Omental fat pad (tissue), 4 donors: ENCODE measurements around the gene GBX1. TPM values are rescaled to one million over a fixed set of nuclear protein-coding genes. Genes with fewer than 3 reads are reported as not detected.

Experiments
- ATAC-seq: fragments of 150-250 bp; one replicate; pipeline ENCODE4 v1.9.1; 2016; ENCODE audit warnings: mild to moderate bottlenecking, moderate library complexity; ENCODE audit not compliant: low FRiP score
- DNase-seq: peaks from one replicate; pipeline ENCODE4 v3.0.0-alpha.2; 2019; ENCODE audit warnings: low spot score
- CTCF ChIP-seq, 3 donors: fragments of 450-650 bp; IDR thresholded peaks; one replicate each; pipeline ENCODE4 v1.5.1; 2016 to 2017; ENCODE audit warnings: antibody characterized with exemption in 3 of 3, mild to moderate bottlenecking in 3 of 3, moderate library complexity in 2 of 3
- total RNA-seq, 4 donors: library from RNA; depleted of rRNA; stranded (reverse); fragments of >200 nt; gene quantifications; one replicate each; pipeline ENCODE4 v1.1.0, GENCODE V29; 2016

GBX1 gene
- total RNA-seq, 4 donors from 2014 or later, result not detected

GRCh38 chr7:151109094-151110048 lies 58.1 kb downstream of the GBX1 start:
- no peak for TF ChIP-seq CTCF (IDR thresholded peaks at IDR 0.05)
- DNase-seq (no peak), ATAC-seq (no peak)

- no peak for DNase-seq
- no peak for TF ChIP-seq CTCF (IDR thresholded peaks at IDR 0.05)
- ATAC-seq, result no peak
Observed at GRCh38 chr7:151107882-151108281, 59.6 kb downstream of the GBX1 start.

- DNase-seq (no peak), ATAC-seq (no peak)
- TF ChIP-seq CTCF (IDR thresholded peaks at IDR 0.05), result no peak
Observed at GRCh38 chr7:151104411-151105235, 62.9 kb downstream of the GBX1 start.

- TF ChIP-seq CTCF (IDR thresholded peaks at IDR 0.05), result no peak
- no peak for ATAC-seq
- no peak for DNase-seq
Observed at GRCh38 chr7:151103973-151104372, 63.5 kb downstream of the GBX1 start.

- no peak for ATAC-seq
- no peak for DNase-seq
- no peak for TF ChIP-seq CTCF (IDR thresholded peaks at IDR 0.05)
Observed at GRCh38 chr7:151102991-151103390, 64.5 kb downstream of the GBX1 start.

- TF ChIP-seq CTCF (IDR thresholded peaks at IDR 0.05), result no peak
- ATAC-seq, result peak; percentile 16
- no peak for DNase-seq
Observed at GRCh38 chr7:151101621-151102396, 65.7 kb downstream of the GBX1 start.
